Endothelial cell of umbilical vein (primary cell): ENCODE results near the gene CNN2. TPM values are rescaled to one million over a fixed set of nuclear protein-coding genes. Genes with fewer than 3 reads are reported as not detected.

Experiments used
- BruUV-seq: library from RNA; stranded (reverse); fragments of 400-500 nt; replicated peaks from 2 replicates; lab custom pipeline; 2021; lab: Mats Ljungman, UMichigan
- CTCF ChIA-PET: fragments of 300-600, 350-600 bp; sonication (Branson Sonifier 250); formaldehyde crosslinking; loops from one replicate; lab custom pipeline; 2021; ENCODE audit warnings: antibody characterized with exemption, inconsistent platforms; lab: Charles Lee
- POLR2A ChIA-PET: fragments of 300-600, 350-600 bp; sonication (Branson Sonifier 250); formaldehyde crosslinking; loops from one replicate; lab custom pipeline; 2021; ENCODE audit warnings: antibody characterized with exemption, inconsistent platforms; lab: Charles Lee
- DNase-seq: peaks from one replicate; pipeline ENCODE4 v3.0.0-alpha.2; 2011; ENCODE audit warnings: low read depth, low spot score
- FAIRE-seq: peaks from 2 replicates; lab custom pipeline; 2011; peaks lifted over from hg19 to GRCh38; lab: Jason Lieb, UNC
- H2AFZ ChIP-seq: 2 replicates; pipeline ENCODE4 v1.6.0; 2012; ENCODE audit warnings: low read depth, low read length, control low read depth, inconsistent platforms
- H3K27ac ChIP-seq: 2 replicates; pipeline ENCODE4 v1.5.1; 2011; ENCODE audit warnings: low read depth, mild to moderate bottlenecking, control low read depth, low read length, moderate library complexity; ENCODE audit not compliant: insufficient read depth
- H3K27me3 ChIP-seq, 2 experiments: 2 replicates each; pipeline versions ENCODE4 v1.6.0 to v1.6.1; 2011; ENCODE audit warnings: low read length in 2 of 2, mixed read lengths in 1 of 2; ENCODE audit not compliant: control insufficient read depth in 2 of 2, insufficient read depth in 2 of 2
- H3K36me3 ChIP-seq, 2 experiments: 2 replicates in 1 of 2; 3 replicates in 1 of 2; pipeline ENCODE4 v1.5.1; 2011; ENCODE audit warnings: low read length in 2 of 2, mild to moderate bottlenecking in 1 of 2, moderate library complexity in 1 of 2; ENCODE audit not compliant: control insufficient read depth in 2 of 2, insufficient read depth in 2 of 2; ENCODE audit errors: extremely low read depth in 1 of 2
- H3K4me1 ChIP-seq: 3 replicates; pipeline ENCODE4 v1.5.1; 2011; ENCODE audit warnings: mild to moderate bottlenecking, low read length; ENCODE audit not compliant: control insufficient read depth, insufficient read depth; ENCODE audit errors: extremely low read depth
- H3K4me2 ChIP-seq: 2 replicates; pipeline ENCODE4 v1.6.1; 2011; ENCODE audit warnings: low read length, control low read depth, mixed read lengths; ENCODE audit not compliant: insufficient read depth
- H3K4me3 ChIP-seq, 3 experiments: fragments of 200-600 bp in 1 of 3; sonication (generic), shearing (Covaris generic) in 1 of 3; replicated peaks in 1 of 3; 2 replicates each; pipeline ENCODE4 v1.5.1; 2011 to 2016; ENCODE audit warnings: control low read depth in 3 of 3, low read length in 3 of 3, mild to moderate bottlenecking in 2 of 3, inconsistent platforms in 1 of 3, low read depth in 1 of 3, moderate library complexity in 1 of 3; ENCODE audit not compliant: insufficient read depth in 1 of 3
- H3K79me2 ChIP-seq: 2 replicates; pipeline ENCODE4 v1.6.0; 2012; ENCODE audit warnings: low read length, inconsistent platforms; ENCODE audit not compliant: control insufficient read depth, insufficient read depth
- H3K9ac ChIP-seq: replicated peaks from 2 replicates; pipeline ENCODE3; 2011; ENCODE audit warnings: low read length, control low read depth; ENCODE audit not compliant: insufficient read depth; ENCODE audit errors: extremely low read depth
- H3K9me1 ChIP-seq: replicated peaks from 3 replicates; pipeline ENCODE4 v1.6.0; 2011; ENCODE audit warnings: mild to moderate bottlenecking, low read length; ENCODE audit not compliant: control insufficient read depth, insufficient read depth; ENCODE audit errors: extremely low read depth
- H3K9me3 ChIP-seq: replicated peaks from 2 replicates; pipeline ENCODE4 v1.5.1; 2012; ENCODE audit warnings: low read length, inconsistent platforms; ENCODE audit not compliant: control insufficient read depth, insufficient read depth
- H4K20me1 ChIP-seq: replicated peaks from 2 replicates; pipeline ENCODE3; 2011; ENCODE audit warnings: mild to moderate bottlenecking, low read length; ENCODE audit not compliant: control insufficient read depth, insufficient read depth; ENCODE audit errors: extremely low read depth
- EZH2 ChIP-seq: IDR thresholded peaks from 2 replicates; pipeline ENCODE4 v1.6.1; 2012; ENCODE audit warnings: borderline replicate concordance, low read depth, mild to moderate bottlenecking, moderate library complexity, low read length, inconsistent platforms; ENCODE audit not compliant: severe bottlenecking
- FOS ChIP-seq: IDR thresholded peaks from 2 replicates; pipeline ENCODE4 v1.6.1; 2011; ENCODE audit warnings: mild to moderate bottlenecking, low read length, moderate library complexity, borderline replicate concordance; ENCODE audit not compliant: insufficient read depth
- GATA2 ChIP-seq: IDR thresholded peaks from 2 replicates; pipeline ENCODE4 v1.7.0; 2011; ENCODE audit warnings: low read depth, mild to moderate bottlenecking, moderate library complexity, mixed read lengths, low read length; ENCODE audit not compliant: insufficient read length, insufficient read depth
- JUN ChIP-seq: IDR thresholded peaks from 2 replicates; pipeline ENCODE4 v1.6.1; 2011; ENCODE audit warnings: borderline replicate concordance, low read depth; ENCODE audit not compliant: insufficient read length, insufficient read depth
- MYC ChIP-seq: IDR thresholded peaks from one replicate; pipeline ENCODE4 v1.6.1; 2011; ENCODE audit warnings: mild to moderate bottlenecking, low read depth, low read length
- POLR2A ChIP-seq: IDR thresholded peaks from 2 replicates; pipeline ENCODE4 v1.6.1; 2012; ENCODE audit warnings: low read depth, mild to moderate bottlenecking, control low read depth, low read length
- POLR2AphosphoS5 ChIP-seq: IDR thresholded peaks from 2 replicates; pipeline ENCODE4 v1.6.1; 2012; ENCODE audit warnings: low read depth, mild to moderate bottlenecking, control low read depth, low read length, moderate library complexity; ENCODE audit not compliant: insufficient read depth
- dilution Hi-C: fragments of 300-500 bp; cut with MboI; formaldehyde crosslinking; loops from one replicate; pipeline ENCODE4 v1.15.0; 2019; ENCODE audit warnings: low sequenced_read_pairs; ENCODE audit not compliant: extremely low pct_ligation_motif_present
- intact Hi-C: fragments of 100-400 bp; cut with micrococcal nuclease; formaldehyde crosslinking; loops from one replicate; pipeline ENCODE4 v1.10.0; 2022
- polyA plus RNA-seq, 4 experiments: library from polyadenylated mRNA; depleted of rRNA in 3 of 4; stranded (reverse) in 3 of 4; unstranded in 1 of 4; fragments of >200 nt; gene quantifications; 2 replicates each; pipeline versions ENCODE4 v1.2.1 to v1.2.3, GENCODE V29; 2011 to 2012; ENCODE audit warnings: missing spikeins in 1 of 4
- total RNA-seq: library from RNA; stranded (reverse); gene quantifications from 2 replicates; pipeline ENCODE4 v1.2.3, GENCODE V29; 2021
- TF ChIP-seq, protein P1 (sequence below), 2 donors: IDR thresholded peaks; 1 replicate in 1 of 2; 2 replicates in 1 of 2; pipeline ENCODE4 v1.5.1; 2011; ENCODE audit warnings: low read length in 2 of 2, mild to moderate bottlenecking in 2 of 2, moderate library complexity in 2 of 2, control low read depth in 1 of 2, inconsistent platforms in 1 of 2, low read depth in 1 of 2; ENCODE audit not compliant: insufficient read depth in 1 of 2; ENCODE audit errors: extremely low read depth in 1 of 2
- TF ChIP-seq, protein P2 (sequence below): IDR thresholded peaks from 2 replicates; pipeline ENCODE4 v1.6.1; 2011; ENCODE audit not compliant: insufficient read depth, insufficient read length

Gene CNN2
- total and polyA plus RNA-seq, 2 donors (not counting 3 experiments of a cell fraction or from before 2014, with no cell fraction given) = 207 to 286 TPM

DNA sequence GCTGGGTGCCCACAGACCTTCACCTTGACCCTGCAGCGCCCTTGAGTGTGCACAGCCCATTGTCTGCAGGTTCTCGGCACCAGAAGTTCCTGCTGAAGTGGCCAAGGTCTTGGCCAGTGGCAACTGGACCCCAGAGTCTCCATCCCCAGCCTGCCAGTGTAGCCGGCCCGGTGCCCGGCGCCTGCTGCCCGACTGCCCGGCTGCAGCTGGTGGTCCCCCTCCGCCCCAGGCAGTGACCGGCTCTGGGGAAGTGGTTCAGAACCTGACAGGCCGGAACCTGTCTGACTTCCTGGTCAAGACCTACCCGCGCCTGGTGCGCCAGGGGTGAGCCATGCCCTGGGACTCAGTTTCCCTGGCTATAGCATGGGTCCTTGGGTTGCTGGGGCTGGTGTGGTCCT lies 28.6 kb downstream of the CNN2 start:
- Histone ChIP-seq H3K36me3 (no peaks in the 10 kb centered on the region), H3K9ac (no peak overlapping the region), H3K27ac (no peak overlapping the region), H3K4me1 (no peaks in the 10 kb centered on the region), H2AFZ (no peak overlapping the region), H3K79me2 (no peaks in the 10 kb centered on the region), H3K9me3 (no peaks in the 10 kb centered on the region), H3K4me3 (no peak overlapping the region), H4K20me1 (no peaks in the 10 kb centered on the region), H3K27me3 (no peaks in the 10 kb centered on the region), H3K4me2 (no peak overlapping the region), H3K9me1 (no peaks in the 10 kb centered on the region)
- dilution Hi-C loops (no loop called here), intact Hi-C loops (no loop called here)
- CTCF ChIA-PET = interaction anchor here (1.1 to 1.8 kb wide), 2 partner anchors 10 to 122 kb away, joined by 4 to 6 read pairs; no protein-coding TSS in a partner anchor
- TF ChIP-seq JUN (no peak), GATA2 (no peak), POLR2A (no peak), EZH2 (no peak), MYC (no peak)
- POLR2A ChIA-PET = no interaction called here
- BruUV-seq = no TSS peak
- FAIRE-seq (no peak), DNase-seq (no peak)

- Histone ChIP-seq H2AFZ (no peak overlapping the region), H3K27me3 (no peaks in the 10 kb centered on the region), H4K20me1 (no peaks in the 10 kb centered on the region), H3K79me2 (no peaks in the 10 kb centered on the region), H3K36me3 (no peaks in the 10 kb centered on the region), H3K9me3 (no peaks in the 10 kb centered on the region), H3K9me1 (no peaks in the 10 kb centered on the region), H3K4me3 (no peak overlapping the region), H3K4me2 (no peak overlapping the region), H3K4me1 (no peaks in the 10 kb centered on the region), H3K9ac (no peak overlapping the region), H3K27ac (no peak overlapping the region)
- DNase-seq (no peak), FAIRE-seq (no peak)
- dilution Hi-C loops (no loop called here), intact Hi-C loops (no loop called here)
- TF ChIP-seq GATA2 (no peak), POLR2AphosphoS5 (no peak), MYC (no peak), JUN (no peak), FOS (no peak), EZH2 (no peak), POLR2A (no peak)
- TF ChIP-seq, protein P1, sequence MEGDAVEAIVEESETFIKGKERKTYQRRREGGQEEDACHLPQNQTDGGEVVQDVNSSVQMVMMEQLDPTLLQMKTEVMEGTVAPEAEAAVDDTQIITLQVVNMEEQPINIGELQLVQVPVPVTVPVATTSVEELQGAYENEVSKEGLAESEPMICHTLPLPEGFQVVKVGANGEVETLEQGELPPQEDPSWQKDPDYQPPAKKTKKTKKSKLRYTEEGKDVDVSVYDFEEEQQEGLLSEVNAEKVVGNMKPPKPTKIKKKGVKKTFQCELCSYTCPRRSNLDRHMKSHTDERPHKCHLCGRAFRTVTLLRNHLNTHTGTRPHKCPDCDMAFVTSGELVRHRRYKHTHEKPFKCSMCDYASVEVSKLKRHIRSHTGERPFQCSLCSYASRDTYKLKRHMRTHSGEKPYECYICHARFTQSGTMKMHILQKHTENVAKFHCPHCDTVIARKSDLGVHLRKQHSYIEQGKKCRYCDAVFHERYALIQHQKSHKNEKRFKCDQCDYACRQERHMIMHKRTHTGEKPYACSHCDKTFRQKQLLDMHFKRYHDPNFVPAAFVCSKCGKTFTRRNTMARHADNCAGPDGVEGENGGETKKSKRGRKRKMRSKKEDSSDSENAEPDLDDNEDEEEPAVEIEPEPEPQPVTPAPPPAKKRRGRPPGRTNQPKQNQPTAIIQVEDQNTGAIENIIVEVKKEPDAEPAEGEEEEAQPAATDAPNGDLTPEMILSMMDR (IDR thresholded peaks at IDR 0.05; ENCODE audit: extremely low read depth in 1 of 2, insufficient read depth in 1 of 2, low read depth in 1 of 2, low read length in 2 of 2) = no peak
- TF ChIP-seq, protein P2, sequence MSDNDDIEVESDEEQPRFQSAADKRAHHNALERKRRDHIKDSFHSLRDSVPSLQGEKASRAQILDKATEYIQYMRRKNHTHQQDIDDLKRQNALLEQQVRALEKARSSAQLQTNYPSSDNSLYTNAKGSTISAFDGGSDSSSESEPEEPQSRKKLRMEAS = no peak
- no TSS peak for BruUV-seq
- ChIA-PET POLR2A (no interaction called here), CTCF (interaction anchor here (1.1 to 1.8 kb wide), 3 partner anchors 9 to 121 kb away, joined by 4 to 7 read pairs (median 6); partner anchors contain the start of gene ARHGAP45)
Measured at GRCh38 chr19:1055886-1056620, 29.6 kb downstream of the CNN2 start.
